Central memory CD4-positive, alpha-beta T cell (primary cell): ENCODE results near the gene CIZ1.
"Not testable (repeated sequence)": the region's sequence is repeated elsewhere in the genome, so short reads cannot be mapped to it uniquely, and the experiment has no call there.

ENCODE experiments used
- DNase-seq: peaks from one replicate; pipeline ENCODE4 v3.0.0; 2022

The CIZ1 gene

GRCh38 chr9:128144239-128145181 is 46.9 kb downstream of the CIZ1 start:
- DNase-seq = no peak

GRCh38 chr9:128143525-128144238 is 47.7 kb downstream of the CIZ1 start:
- no peak for DNase-seq

- DNase-seq = no peak
Measured at GRCh38 chr9:128142596-128142995, 48.8 kb downstream of the CIZ1 start.

- no peak for DNase-seq
Measured at GRCh38 chr9:128142061-128142460, 49.3 kb downstream of the CIZ1 start.

- DNase-seq = no peak
Measured at GRCh38 chr9:128141604-128142003, 49.8 kb downstream of the CIZ1 start.

GRCh38 chr9:128139621-128140020 is 51.8 kb downstream of the CIZ1 start:
- DNase-seq = no peak

GRCh38 chr9:128138001-128138400 is 53.4 kb downstream of the CIZ1 start:
- no peak for DNase-seq

- no peak for DNase-seq
Measured at GRCh38 chr9:128136816-128137793, 54.3 kb downstream of the CIZ1 start.

GRCh38 chr9:128135561-128135960 is 55.8 kb downstream of the CIZ1 start:
- not testable (repeated sequence) for DNase-seq

- DNase-seq = not testable (repeated sequence)
Measured at GRCh38 chr9:128132139-128132538, 59.2 kb downstream of the CIZ1 start.

GRCh38 chr9:128131346-128131745 is 60.0 kb downstream of the CIZ1 start:
- DNase-seq = not testable (repeated sequence)

- DNase-seq = not testable (repeated sequence)
Measured at GRCh38 chr9:128130651-128131050, 60.7 kb downstream of the CIZ1 start.

- DNase-seq = peak; percentile 35
Measured at GRCh38 chr9:128129976-128130590, 61.3 kb downstream of the CIZ1 start.

- DNase-seq = no peak
Measured at GRCh38 chr9:128128836-128129590, 62.4 kb downstream of the CIZ1 start.

GRCh38 chr9:128127990-128128835 is 63.2 kb downstream of the CIZ1 start:
- peak; percentile 89 for DNase-seq

GRCh38 chr9:128127568-128127989 is 63.8 kb downstream of the CIZ1 start, which contains the start of gene PTGES2:
Gene PTGES2 (minus strand): TSS chr9:128127729. CDS start chr9:128127717, 12 bp downstream.
- DNase-seq = peak; percentile 80

GRCh38 chr9:128125580-128126354 is 65.6 kb downstream of the CIZ1 start:
- no peak for DNase-seq

- no peak for DNase-seq
Measured at GRCh38 chr9:128124873-128125579, 66.3 kb downstream of the CIZ1 start.

GRCh38 chr9:128124451-128124850 is 66.9 kb downstream of the CIZ1 start:
- no peak for DNase-seq
